RWPE1 (cell line): Measurements from ENCODE around the gene MMGT1.

Experiments used
- CTCF ChIA-PET: fragments of 350-600 bp; sonication (Branson Sonifier 250); formaldehyde crosslinking; extraction: SDS; loops from one replicate; lab custom pipeline; 2021; lab: Yijun Ruan, JAX
- POLR2A ChIA-PET: fragments of 400-600 bp; formaldehyde crosslinking; extraction: SDS; loops from one replicate; lab custom pipeline; 2020; ENCODE audit warnings: antibody characterized with exemption; ENCODE audit not compliant: low non-redundant PET; lab: Yijun Ruan, JAX
- DNase-seq: peaks from one replicate; pipeline ENCODE4 v3.0.0; 2012; ENCODE audit warnings: low spot score
- H3K27ac ChIP-seq: fragments of 450-650 bp; 2 replicates; pipeline ENCODE4 v1.5.1; 2017
- TF ChIP-seq, protein P1 (sequence below): fragments of 450-650 bp; conservative IDR thresholded peaks from 2 replicates; pipeline ENCODE4 v1.5.1; 2017; ENCODE audit warnings: low read depth, mild to moderate bottlenecking

The MMGT1 gene

DNA sequence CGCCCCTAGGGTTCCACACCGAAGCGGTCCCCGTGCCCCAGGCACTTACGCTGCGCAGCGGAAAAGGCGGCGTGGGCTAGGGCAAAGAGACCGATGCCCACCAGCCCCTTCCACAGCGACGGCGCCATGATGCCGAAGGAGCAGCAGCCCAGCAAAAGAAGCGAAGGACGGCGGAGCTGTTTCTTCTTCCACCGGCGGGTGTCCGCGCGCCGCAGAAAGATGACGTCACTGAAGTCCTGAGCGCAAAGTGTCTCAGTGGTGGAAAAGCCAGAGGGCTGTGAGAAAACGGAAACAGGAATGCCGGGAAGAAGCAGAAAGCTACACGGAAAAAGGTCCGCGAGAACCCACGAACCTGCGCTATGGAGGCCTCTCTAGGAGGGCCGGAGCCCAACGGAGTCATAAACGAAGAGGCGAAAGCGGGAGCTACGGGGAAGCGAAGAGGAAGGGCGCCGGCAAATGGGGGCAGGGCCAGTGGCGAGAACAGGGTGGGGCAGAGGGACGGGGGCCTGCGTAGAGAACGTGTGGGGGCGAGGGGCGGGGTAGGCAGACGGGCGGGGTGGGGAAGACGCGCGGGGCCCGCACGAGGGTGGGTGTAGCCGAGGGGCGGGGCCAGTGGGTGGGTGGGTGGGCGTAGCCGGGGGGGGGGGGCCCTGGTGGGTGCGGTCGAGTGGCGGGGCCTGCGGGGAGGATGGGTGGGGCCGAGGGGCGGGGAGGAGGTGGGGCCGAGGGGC is at the start of gene MMGT1:
Gene MMGT1, minus strand, starts transcription at position 441 of the 731 bp plus-strand sequence. Its CDS starts 313 bp downstream, at position 128.
- TF ChIP-seq, protein P1, sequence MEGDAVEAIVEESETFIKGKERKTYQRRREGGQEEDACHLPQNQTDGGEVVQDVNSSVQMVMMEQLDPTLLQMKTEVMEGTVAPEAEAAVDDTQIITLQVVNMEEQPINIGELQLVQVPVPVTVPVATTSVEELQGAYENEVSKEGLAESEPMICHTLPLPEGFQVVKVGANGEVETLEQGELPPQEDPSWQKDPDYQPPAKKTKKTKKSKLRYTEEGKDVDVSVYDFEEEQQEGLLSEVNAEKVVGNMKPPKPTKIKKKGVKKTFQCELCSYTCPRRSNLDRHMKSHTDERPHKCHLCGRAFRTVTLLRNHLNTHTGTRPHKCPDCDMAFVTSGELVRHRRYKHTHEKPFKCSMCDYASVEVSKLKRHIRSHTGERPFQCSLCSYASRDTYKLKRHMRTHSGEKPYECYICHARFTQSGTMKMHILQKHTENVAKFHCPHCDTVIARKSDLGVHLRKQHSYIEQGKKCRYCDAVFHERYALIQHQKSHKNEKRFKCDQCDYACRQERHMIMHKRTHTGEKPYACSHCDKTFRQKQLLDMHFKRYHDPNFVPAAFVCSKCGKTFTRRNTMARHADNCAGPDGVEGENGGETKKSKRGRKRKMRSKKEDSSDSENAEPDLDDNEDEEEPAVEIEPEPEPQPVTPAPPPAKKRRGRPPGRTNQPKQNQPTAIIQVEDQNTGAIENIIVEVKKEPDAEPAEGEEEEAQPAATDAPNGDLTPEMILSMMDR = no peak
- peak; percentile 90 for DNase-seq
- H3K27ac ChIP-seq = peak within 1 kb of the TSS; percentile 89
- ChIA-PET POLR2A (no interaction called here), CTCF (interaction anchor here (0.7 kb wide), 2 partner anchors 9 to 920 kb away, joined by 3 to 5 read pairs; no protein-coding TSS in a partner anchor)

DNA sequence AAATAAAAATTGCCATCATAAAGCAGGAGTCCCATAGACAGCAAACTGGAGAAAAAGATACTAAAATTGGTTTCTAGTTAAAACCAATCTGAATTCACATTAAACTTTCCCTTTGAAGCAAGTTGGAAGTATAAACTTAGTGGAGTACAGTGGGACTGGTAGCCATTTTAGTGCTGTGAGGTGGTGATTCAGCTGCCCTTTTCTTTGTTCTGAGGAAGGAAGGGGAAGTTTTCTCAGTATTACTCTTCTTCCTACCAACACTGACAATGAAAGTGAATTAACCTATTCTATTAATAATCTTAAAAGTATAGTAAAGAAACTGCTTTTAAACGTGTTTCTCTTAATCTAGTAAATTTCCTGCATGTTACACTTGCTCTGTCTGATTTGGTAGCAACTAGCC is 48.1 kb upstream of the MMGT1 start:
- ChIA-PET CTCF (no interaction called here), POLR2A (no interaction called here)
- TF ChIP-seq, protein P1 = no peak
- H3K27ac ChIP-seq = no peak overlapping the region
- DNase-seq = no peak

DNA sequence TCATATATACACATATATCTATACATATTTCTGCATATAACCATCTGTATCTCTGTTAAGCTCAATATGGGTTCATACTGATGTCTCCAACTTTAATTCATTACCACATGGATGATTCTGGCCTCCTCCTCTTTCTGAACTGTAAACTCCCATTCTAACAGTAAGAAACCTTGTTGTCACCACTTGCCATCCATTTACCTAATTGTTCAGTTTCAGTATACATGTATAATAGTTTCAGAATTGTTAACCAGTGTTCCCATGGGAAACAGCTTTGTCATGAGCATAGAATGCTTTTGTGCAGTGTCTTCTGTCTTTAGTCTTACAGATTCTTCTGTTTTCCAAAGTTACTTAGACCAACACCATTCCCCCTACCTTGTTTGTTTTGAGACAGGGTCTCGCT is 47.4 kb upstream of the MMGT1 start:
- no peak overlapping the region for H3K27ac ChIP-seq
- ChIA-PET POLR2A (no interaction called here), CTCF (no interaction called here)
- no peak for DNase-seq
- TF ChIP-seq, protein P1 = no peak

DNA sequence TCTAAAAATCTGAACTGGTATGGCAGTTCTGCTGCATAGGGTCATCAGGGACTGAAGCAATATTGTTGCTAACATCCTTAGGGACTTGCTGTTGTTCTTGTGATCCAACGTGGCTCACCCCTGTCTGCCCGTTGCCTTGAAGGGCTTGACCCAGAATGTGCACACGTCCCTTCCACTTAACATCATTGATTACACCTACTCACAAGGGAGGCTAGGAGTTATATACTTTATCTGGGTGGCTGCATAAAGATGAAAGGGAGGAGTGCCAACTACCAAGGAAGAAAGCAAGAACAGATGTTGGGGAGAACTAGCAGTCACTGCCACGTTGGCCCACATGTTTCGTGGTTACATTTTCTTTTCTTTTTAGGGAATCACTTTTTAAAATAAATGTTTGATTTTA is 45.4 kb upstream of the MMGT1 start:
- no peak overlapping the region for H3K27ac ChIP-seq
- no peak for DNase-seq
- TF ChIP-seq, protein P1 = no peak
- POLR2A ChIA-PET = no interaction called here
- CTCF ChIA-PET = no interaction called here

DNA sequence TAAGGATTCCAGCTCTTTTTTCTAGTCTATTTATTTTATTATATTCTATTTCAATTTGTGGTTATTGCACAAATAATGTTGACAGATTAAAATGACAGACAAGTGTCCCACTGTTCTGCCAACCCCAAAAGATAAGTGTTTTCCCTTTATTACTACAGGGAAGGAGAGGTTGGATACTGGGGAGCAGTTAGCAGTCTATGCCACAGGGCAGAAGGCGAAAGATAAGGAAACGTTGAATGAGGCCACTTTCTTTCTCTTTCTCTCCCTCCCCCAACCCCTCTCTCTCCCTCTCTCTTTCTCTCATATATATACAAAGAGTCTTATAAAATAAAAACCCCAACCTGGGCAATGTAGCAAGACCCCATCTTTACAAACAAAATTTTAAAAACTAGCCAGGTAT is 43.1 kb upstream of the MMGT1 start:
- DNase-seq = no peak
- TF ChIP-seq, protein P1 = no peak
- POLR2A ChIA-PET = no interaction called here

DNA sequence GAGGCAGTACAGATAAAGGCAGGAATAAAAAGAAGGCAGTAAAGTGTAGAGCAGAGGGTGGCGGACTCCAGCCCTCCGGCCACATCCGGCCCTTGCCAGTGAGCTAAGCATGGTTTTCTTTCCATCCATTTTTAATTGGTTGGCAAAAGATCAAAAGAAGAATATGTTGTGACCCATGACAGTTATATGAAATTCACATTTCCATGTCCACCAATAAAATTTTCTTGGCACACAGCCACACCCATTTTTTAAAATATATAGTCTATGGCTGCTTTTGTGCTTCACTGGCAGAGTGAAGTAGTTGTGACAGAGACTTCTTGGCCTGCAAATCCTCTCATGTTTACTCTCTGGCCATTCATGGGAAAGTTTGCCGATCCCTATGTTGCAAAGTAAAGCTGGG is 41.2 kb upstream of the MMGT1 start:
- no peak overlapping the region for H3K27ac ChIP-seq
- TF ChIP-seq, protein P1 = no peak
- ChIA-PET POLR2A (no interaction called here), CTCF (interaction anchor here (0.7 kb wide), 1 partner anchor 389 kb away, joined by 3 read pairs; no protein-coding TSS in a partner anchor)
- no peak for DNase-seq

More for the DNA sequence above, 43.1 kb upstream of the MMGT1 start:
- CTCF ChIA-PET = no interaction called here
- no peak overlapping the region for H3K27ac ChIP-seq
